Duodenal mucosa (tissue), 2 donors: Measurements from ENCODE around the gene RAMP1.

ENCODE experiments used
- H3K27ac ChIP-seq: one replicate; pipeline ENCODE4 v1.7.0; 2013; ENCODE audit warnings: low read depth, low read length
- H3K27me3 ChIP-seq, 2 donors: one replicate each; pipeline ENCODE4 v1.7.0; 2013; ENCODE audit warnings: low read length in 2 of 2, control low read depth in 1 of 2; ENCODE audit not compliant: insufficient read depth in 2 of 2, control insufficient read depth in 1 of 2
- H3K36me3 ChIP-seq, 2 donors: one replicate each; pipeline ENCODE4 v1.7.0; 2013; ENCODE audit warnings: low read length in 2 of 2, control low read depth in 1 of 2; ENCODE audit not compliant: insufficient read depth in 2 of 2, control insufficient read depth in 1 of 2
- H3K4me1 ChIP-seq, 2 donors: one replicate each; pipeline ENCODE4 v1.7.0; 2013; ENCODE audit warnings: low read length in 2 of 2, control low read depth in 1 of 2; ENCODE audit not compliant: insufficient read depth in 2 of 2, control insufficient read depth in 1 of 2
- H3K4me3 ChIP-seq, 2 donors: one replicate each; pipeline ENCODE4 v1.7.0; 2013; ENCODE audit warnings: low read length in 2 of 2, low read depth in 1 of 2
- H3K9ac ChIP-seq, 2 donors: one replicate each; pipeline ENCODE4 v1.7.0; 2013; ENCODE audit warnings: low read length in 2 of 2, low read depth in 1 of 2
- H3K9me3 ChIP-seq, 2 donors: one replicate each; pipeline ENCODE4 v1.7.0; 2013; ENCODE audit warnings: low read length in 2 of 2, control low read depth in 1 of 2; ENCODE audit not compliant: control insufficient read depth in 1 of 2

Gene RAMP1

GRCh38 chr2:237913193-237913917 lies 53.9 kb downstream of the RAMP1 start:
- H3K27ac ChIP-seq = no peak overlapping the region
- no peak overlapping the region for H3K4me3 ChIP-seq
- H3K4me1 ChIP-seq = no peaks in the 10 kb centered on the region
- no peaks in the 10 kb centered on the region for H3K9me3 ChIP-seq
- no peak overlapping the region for H3K9ac ChIP-seq
- H3K27me3 ChIP-seq = no peaks in the 10 kb centered on the region
- H3K36me3 ChIP-seq = peaks cover 0 to 6% of the 10 kb centered on the region in 2 donors

- no peak overlapping the region for H3K4me3 ChIP-seq
- no peaks in the 10 kb centered on the region for H3K9me3 ChIP-seq
- H3K27ac ChIP-seq = no peak overlapping the region
- H3K27me3 ChIP-seq = no peaks in the 10 kb centered on the region
- H3K4me1 ChIP-seq = no peaks in the 10 kb centered on the region
- H3K36me3 ChIP-seq = no peaks in the 10 kb centered on the region
- H3K9ac ChIP-seq = no peak overlapping the region
These were observed 56.2 kb downstream of the RAMP1 start for GRCh38 chr2:237915576-237915975.

- no peak overlapping the region for H3K27ac ChIP-seq
- H3K9me3 ChIP-seq = no peaks in the 10 kb centered on the region
- H3K9ac ChIP-seq = no peak overlapping the region
- H3K4me1 ChIP-seq = no peaks in the 10 kb centered on the region
- H3K36me3 ChIP-seq = no peaks in the 10 kb centered on the region
- no peak overlapping the region for H3K4me3 ChIP-seq
- H3K27me3 ChIP-seq = no peaks in the 10 kb centered on the region
These were observed 56.9 kb downstream of the RAMP1 start for GRCh38 chr2:237916296-237916695.

- no peak overlapping the region for H3K27ac ChIP-seq
- no peaks in the 10 kb centered on the region for H3K36me3 ChIP-seq
- no peaks in the 10 kb centered on the region for H3K27me3 ChIP-seq
- H3K9ac ChIP-seq = no peak overlapping the region
- H3K4me1 ChIP-seq = peaks cover 0 to 6% of the 10 kb centered on the region in 2 donors
- no peaks in the 10 kb centered on the region for H3K9me3 ChIP-seq
- H3K4me3 ChIP-seq = no peak overlapping the region
These were observed 58.4 kb downstream of the RAMP1 start for GRCh38 chr2:237917696-237918374.

GRCh38 chr2:237919593-237919992 lies 60.2 kb downstream of the RAMP1 start:
- H3K4me1 ChIP-seq = peaks cover 0 to 13% of the 10 kb centered on the region in 2 donors
- no peaks in the 10 kb centered on the region for H3K27me3 ChIP-seq
- H3K9me3 ChIP-seq = no peaks in the 10 kb centered on the region
- no peak overlapping the region for H3K27ac ChIP-seq
- no peaks in the 10 kb centered on the region for H3K36me3 ChIP-seq
- no peak overlapping the region for H3K4me3 ChIP-seq
- no peak overlapping the region for H3K9ac ChIP-seq

GRCh38 chr2:237920673-237921072 lies 61.2 kb downstream of the RAMP1 start:
- peaks cover 0 to 13% of the 10 kb centered on the region in 2 donors for H3K4me1 ChIP-seq
- no peak overlapping the region for H3K9ac ChIP-seq
- no peak overlapping the region for H3K4me3 ChIP-seq
- no peaks in the 10 kb centered on the region for H3K36me3 ChIP-seq
- H3K27ac ChIP-seq = no peak overlapping the region
- no peaks in the 10 kb centered on the region for H3K9me3 ChIP-seq
- H3K27me3 ChIP-seq = no peaks in the 10 kb centered on the region

GRCh38 chr2:237921967-237922492 lies 62.6 kb downstream of the RAMP1 start:
- Histone ChIP-seq H3K9me3 (no peaks in the 10 kb centered on the region), H3K4me3 (peak overlapping the region in 1 of 2 donors; percentile 73), H3K4me1 (peaks cover 0 to 13% of the 10 kb centered on the region in 2 donors), H3K27me3 (no peaks in the 10 kb centered on the region), H3K27ac (no peak overlapping the region), H3K36me3 (no peaks in the 10 kb centered on the region), H3K9ac (no peak overlapping the region)

- H3K27me3 ChIP-seq = no peaks in the 10 kb centered on the region
- H3K4me3 ChIP-seq = peak overlapping the region; percentile 61 to 73
- H3K36me3 ChIP-seq = no peaks in the 10 kb centered on the region
- no peaks in the 10 kb centered on the region for H3K9me3 ChIP-seq
- no peak overlapping the region for H3K27ac ChIP-seq
- peaks cover 0 to 13% of the 10 kb centered on the region in 2 donors for H3K4me1 ChIP-seq
- H3K9ac ChIP-seq = peak overlapping the region; percentile 39 to 78
These were observed 63.4 kb downstream of the RAMP1 start for GRCh38 chr2:237922641-237923361.

- Histone ChIP-seq H3K27ac (peak overlapping the region; percentile 30), H3K9ac (peak overlapping the region; percentile 39 to 78), H3K4me3 (peak overlapping the region; percentile 61 to 73), H3K36me3 (no peaks in the 10 kb centered on the region), H3K27me3 (no peaks in the 10 kb centered on the region), H3K9me3 (no peaks in the 10 kb centered on the region), H3K4me1 (peaks cover 0 to 13% of the 10 kb centered on the region in 2 donors)
These were observed 64.2 kb downstream of the RAMP1 start for GRCh38 chr2:237923481-237924163.
